ENCODE results near the gene IQGAP3. TPM values are rescaled to one million over a fixed set of nuclear protein-coding genes. Genes with fewer than 3 reads are reported as not detected.

Gene IQGAP3
- polyA plus RNA-seq, 3 donors, result 0.03 to 0.24 TPM; not detected in 1

- H2AFZ ChIP-seq (ENCODE audit: insufficient read depth, low read depth, low read length, poor library complexity, severe bottlenecking), result no peak overlapping the region
- H3K4me1 Mint-ChIP-seq, result peaks cover 26% of the 10 kb centered on the region
- H3K4me3 ChIP-seq (replicated peaks in 1 of 3; ENCODE audit: low read depth in 2 of 3, low read length in 3 of 3), result peak overlapping the region in 1 of 3 experiments; percentile 90
- WGBS (ENCODE audit: insufficient coverage), result no CpG with 5 or more reads among the region's 3 CpGs
- no peaks in the 10 kb centered on the region for H3K9me3 Mint-ChIP-seq
- no peak overlapping the region for H3K9ac ChIP-seq (ENCODE audit: insufficient read depth, low read length, poor library complexity, severe bottlenecking)
- no peak overlapping the region for H3K27ac ChIP-seq (ENCODE audit: low read depth in 1 of 2, low read length in 2 of 2)
- H4K20me1 ChIP-seq (ENCODE audit: insufficient read depth, low read length), result no peaks in the 10 kb centered on the region
- H3K79me2 ChIP-seq (ENCODE audit: insufficient read depth, low read length), result peaks cover 22% of the 10 kb centered on the region
- H3K27ac Mint-ChIP-seq, result peak overlapping the region in 2 of 7 donors; percentile 14 to 37
- peak; percentile 43 to 66 (median 55) for DNase-seq
- intact Hi-C loops (cut with micrococcal nuclease), result loop anchor here (5.0 to 10.0 kb wide), 3 partner anchors 123 to 215 kb away; no protein-coding TSS in a partner anchor
- no peak overlapping the region for H3K4me2 ChIP-seq (replicated peaks; ENCODE audit: extremely low read depth, low read length, poor library complexity, severe bottlenecking)
- H3K27me3 Mint-ChIP-seq (ENCODE audit: low read depth in 3 of 3), result peaks cover 0 to 2% (median 2%) of the 10 kb centered on the region in 3 donors
- H3K4me1 ChIP-seq (ENCODE audit: control insufficient read depth in 1 of 2, insufficient read depth in 2 of 2, low read length in 2 of 2), result peaks cover 23 to 26% of the 10 kb centered on the region in 2 donors
- peak; percentile 57 for TF ChIP-seq CTCF (IDR thresholded peaks at IDR 0.05)
- no peaks in the 10 kb centered on the region for H3K9me3 ChIP-seq (replicated peaks in 1 of 2; ENCODE audit: control insufficient read depth in 1 of 2, insufficient read depth in 1 of 2, low read length in 2 of 2)
- peaks cover 38 to 40% of the 10 kb centered on the region in 2 donors for H3K36me3 Mint-ChIP-seq
- no peak overlapping the region for H3K4me3 Mint-ChIP-seq
- H3K36me3 ChIP-seq (replicated peaks in 1 of 2; ENCODE audit: control insufficient read depth in 1 of 2, insufficient read depth in 2 of 2, low read length in 2 of 2), result peaks cover 30 to 42% of the 10 kb centered on the region in 2 donors
- no peaks in the 10 kb centered on the region for H3K27me3 ChIP-seq (ENCODE audit: control insufficient read depth in 2 of 2, insufficient read depth in 2 of 2, low read length in 2 of 2)
These were observed 27.4 kb upstream of the IQGAP3 start for GRCh38 chr1:156599811-156600210.

- Histone ChIP-seq H3K9me3 (replicated peaks in 1 of 2; ENCODE audit: control insufficient read depth in 1 of 2, insufficient read depth in 1 of 2, low read length in 2 of 2) (no peaks in the 10 kb centered on the region), H4K20me1 (ENCODE audit: insufficient read depth, low read length) (no peaks in the 10 kb centered on the region), H3K4me1 (ENCODE audit: control insufficient read depth in 1 of 2, insufficient read depth in 2 of 2, low read length in 2 of 2) (peaks cover 23 to 26% of the 10 kb centered on the region in 2 donors), H3K4me3 (replicated peaks in 1 of 3; ENCODE audit: low read depth in 2 of 3, low read length in 3 of 3) (no peak overlapping the region), H3K27ac (ENCODE audit: low read depth in 1 of 2, low read length in 2 of 2) (no peak overlapping the region), H3K36me3 (replicated peaks in 1 of 2; ENCODE audit: control insufficient read depth in 1 of 2, insufficient read depth in 2 of 2, low read length in 2 of 2) (peaks cover 34 to 51% of the 10 kb centered on the region in 2 donors), H3K4me2 (replicated peaks; ENCODE audit: extremely low read depth, low read length, poor library complexity, severe bottlenecking) (no peak overlapping the region), H3K9ac (ENCODE audit: insufficient read depth, low read length, poor library complexity, severe bottlenecking) (no peak overlapping the region), H3K27me3 (ENCODE audit: control insufficient read depth in 2 of 2, insufficient read depth in 2 of 2, low read length in 2 of 2) (no peaks in the 10 kb centered on the region), H3K79me2 (ENCODE audit: insufficient read depth, low read length) (peaks cover 22% of the 10 kb centered on the region), H2AFZ (ENCODE audit: insufficient read depth, low read depth, low read length, poor library complexity, severe bottlenecking) (no peak overlapping the region)
- H3K4me1 Mint-ChIP-seq, result peaks cover 26% of the 10 kb centered on the region
- no peaks in the 10 kb centered on the region for H3K9me3 Mint-ChIP-seq
- TF ChIP-seq CTCF (IDR thresholded peaks at IDR 0.05), result no peak
- DNase-seq, result no peak
- 100% methylated on average over 1 of the region's 4 CpGs for WGBS (ENCODE audit: insufficient coverage)
- intact Hi-C loops (cut with micrococcal nuclease), result loop anchor here in 1 of 2 donors (5.0 kb wide), 1 partner anchor 122 kb away; no protein-coding TSS in a partner anchor
- no peak overlapping the region for H3K4me3 Mint-ChIP-seq
- H3K36me3 Mint-ChIP-seq, result peaks cover 46 to 47% of the 10 kb centered on the region in 2 donors
- peaks cover 0 to 2% (median 2%) of the 10 kb centered on the region in 3 donors for H3K27me3 Mint-ChIP-seq (ENCODE audit: low read depth in 3 of 3)
- peak overlapping the region in 2 of 7 donors; percentile 5 to 37 for H3K27ac Mint-ChIP-seq
These were observed 26.5 kb upstream of the IQGAP3 start for GRCh38 chr1:156598731-156599432.
